Gastroesophageal sphincter (tissue), 4 donors: ENCODE measurements around the gene MYH6. TPM values are rescaled to one million over a fixed set of nuclear protein-coding genes. Genes with fewer than 3 reads are reported as not detected.
"Not testable (repeated sequence)": the region's sequence is repeated elsewhere in the genome, so short reads cannot be mapped to it uniquely, and the experiment has no call there.

Experiments
- ATAC-seq: fragments of 150-250 bp; one replicate; pipeline ENCODE4 v1.9.1; 2016; ENCODE audit warnings: mild to moderate bottlenecking, moderate library complexity
- H3K27ac ChIP-seq, 4 donors: fragments of 200-600 bp; sonication (generic) in 3 of 4; 1 replicate in 3 of 4; 2 replicates in 1 of 4; pipeline ENCODE4 v1.5.1; 2016 to 2019
- H3K27me3 ChIP-seq: fragments of 200-600 bp; sonication (generic); one replicate; pipeline ENCODE4 v1.5.1; 2019
- H3K36me3 ChIP-seq, 2 donors: fragments of 200-600 bp; sonication (generic); one replicate each; pipeline ENCODE4 v1.5.1; 2019; ENCODE audit warnings: control low read depth in 1 of 2
- H3K4me1 ChIP-seq, 3 donors: fragments of 200-600 bp; sonication (generic); 1 replicate in 2 of 3; 2 replicates in 1 of 3; pipeline ENCODE4 v1.5.1; 2016 to 2019; ENCODE audit warnings: control low read depth in 2 of 3
- H3K4me3 ChIP-seq, 2 donors: fragments of 200-600 bp; sonication (generic); one replicate each; pipeline ENCODE4 v1.5.1; 2019; ENCODE audit warnings: mild to moderate bottlenecking in 1 of 2, moderate library complexity in 1 of 2
- H3K9me3 ChIP-seq, 3 donors: fragments of 200-600 bp; sonication (generic); one replicate each; pipeline ENCODE4 v1.5.1; 2017 to 2019; ENCODE audit warnings: control low read depth in 2 of 3
- EP300 ChIP-seq: sonication (generic); formaldehyde crosslinking; IDR thresholded peaks from one replicate; pipeline ENCODE4 v1.6.1; 2017; ENCODE audit warnings: antibody characterized with exemption, mild to moderate bottlenecking
- POLR2A ChIP-seq, 2 donors: fragments of 450-650 bp; IDR thresholded peaks; one replicate each; pipeline ENCODE4 v1.6.1; 2017; ENCODE audit warnings: antibody characterized with exemption in 2 of 2, mild to moderate bottlenecking in 2 of 2, moderate library complexity in 1 of 2
- POLR2AphosphoS5 ChIP-seq: sonication (generic); formaldehyde crosslinking; IDR thresholded peaks from one replicate; pipeline ENCODE4 v1.6.1; 2017; ENCODE audit warnings: antibody characterized with exemption
- WGBS, 2 donors: methylation state at CpG; one replicate each; pipeline ENCODE4 v1.1.5; 2018; ENCODE audit warnings: low coverage in 1 of 2; 5-methylcytosine and 5-hydroxymethylcytosine counted together
- total RNA-seq, 4 donors: library from RNA; depleted of rRNA; stranded (reverse); fragments of >200 nt; gene quantifications; one replicate each; pipeline ENCODE4 v1.1.0, GENCODE V29; 2016
- TF ChIP-seq, protein P1 (sequence below), 4 experiments: fragments of 200-600 bp in 2 of 4; fragments of 450-650 bp in 2 of 4; sonication (generic) in 1 of 4; IDR thresholded peaks; one replicate each; pipeline ENCODE4 v1.5.1; 2017 to 2019; ENCODE audit warnings: antibody characterized with exemption in 4 of 4, mild to moderate bottlenecking in 2 of 4, moderate library complexity in 2 of 4

Gene MYH6
- total RNA-seq, 4 donors from 2014 or later = not detected

DNA sequence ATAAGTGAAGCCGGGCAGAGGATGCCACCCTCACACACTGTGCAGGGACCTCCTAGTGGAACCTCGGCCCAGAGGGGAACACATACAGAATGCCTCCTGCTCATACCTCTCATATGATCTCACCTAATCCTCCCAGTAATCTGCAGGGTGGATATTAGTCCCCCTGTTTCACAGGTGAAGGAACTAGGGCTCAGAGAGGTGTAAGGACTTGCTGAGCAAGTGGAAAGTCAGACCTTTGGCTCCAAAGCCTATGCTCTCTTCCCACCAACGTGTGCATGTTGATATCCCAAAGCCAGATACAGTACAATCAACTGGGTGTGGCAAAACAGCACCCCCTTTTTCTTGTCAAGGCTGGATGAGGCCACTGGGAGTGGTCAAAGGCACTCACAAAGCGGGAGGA, 4.2 kb downstream of the MYH6 start:
- TF ChIP-seq EP300 = no peak
- TF ChIP-seq POLR2AphosphoS5 = no peak
- TF ChIP-seq, protein P1, sequence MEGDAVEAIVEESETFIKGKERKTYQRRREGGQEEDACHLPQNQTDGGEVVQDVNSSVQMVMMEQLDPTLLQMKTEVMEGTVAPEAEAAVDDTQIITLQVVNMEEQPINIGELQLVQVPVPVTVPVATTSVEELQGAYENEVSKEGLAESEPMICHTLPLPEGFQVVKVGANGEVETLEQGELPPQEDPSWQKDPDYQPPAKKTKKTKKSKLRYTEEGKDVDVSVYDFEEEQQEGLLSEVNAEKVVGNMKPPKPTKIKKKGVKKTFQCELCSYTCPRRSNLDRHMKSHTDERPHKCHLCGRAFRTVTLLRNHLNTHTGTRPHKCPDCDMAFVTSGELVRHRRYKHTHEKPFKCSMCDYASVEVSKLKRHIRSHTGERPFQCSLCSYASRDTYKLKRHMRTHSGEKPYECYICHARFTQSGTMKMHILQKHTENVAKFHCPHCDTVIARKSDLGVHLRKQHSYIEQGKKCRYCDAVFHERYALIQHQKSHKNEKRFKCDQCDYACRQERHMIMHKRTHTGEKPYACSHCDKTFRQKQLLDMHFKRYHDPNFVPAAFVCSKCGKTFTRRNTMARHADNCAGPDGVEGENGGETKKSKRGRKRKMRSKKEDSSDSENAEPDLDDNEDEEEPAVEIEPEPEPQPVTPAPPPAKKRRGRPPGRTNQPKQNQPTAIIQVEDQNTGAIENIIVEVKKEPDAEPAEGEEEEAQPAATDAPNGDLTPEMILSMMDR (IDR thresholded peaks at IDR 0.05) = no peak
- TF ChIP-seq POLR2A (IDR thresholded peaks at IDR 0.05) = no peak
- H3K27ac ChIP-seq = no peak overlapping the region
- ATAC-seq = no peak
- no peak overlapping the region for H3K4me3 ChIP-seq
- no peaks in the 10 kb centered on the region for H3K36me3 ChIP-seq
- H3K4me1 ChIP-seq = no peaks in the 10 kb centered on the region
- no peaks in the 10 kb centered on the region for H3K9me3 ChIP-seq
- 40 to 75% methylated on average over 1 of the region's 4 CpGs for WGBS, 2 donors
- H3K27me3 ChIP-seq = peaks cover 56% of the 10 kb centered on the region

DNA sequence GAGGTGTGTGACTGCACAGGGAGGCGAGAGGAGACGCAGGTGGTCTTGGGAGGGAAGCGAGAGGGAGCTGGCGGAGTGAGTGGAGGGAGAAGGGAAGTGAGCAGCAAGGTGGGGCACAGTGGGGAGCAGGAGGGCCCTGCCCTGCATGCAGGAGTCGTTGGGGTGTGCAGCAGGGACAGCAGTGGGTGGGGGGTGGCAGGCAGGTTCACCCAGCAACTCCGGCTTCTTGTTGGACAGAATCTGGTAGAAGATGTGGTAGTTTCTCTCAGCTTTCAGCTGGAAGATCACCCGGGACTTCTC, 5.0 kb downstream of the MYH6 start:
- Histone ChIP-seq H3K9me3 (no peaks in the 10 kb centered on the region), H3K27me3 (peaks cover 53% of the 10 kb centered on the region), H3K4me3 (no peak overlapping the region), H3K4me1 (no peaks in the 10 kb centered on the region), H3K27ac (no peak overlapping the region), H3K36me3 (no peaks in the 10 kb centered on the region)
- 47 to 58% methylated on average over 6 to 7 of the region's 7 CpGs for WGBS, 2 donors
- no peak for ATAC-seq
- TF ChIP-seq POLR2AphosphoS5 (no peak), EP300 (no peak), POLR2A (IDR thresholded peaks at IDR 0.05) (no peak)
- TF ChIP-seq, protein P1 (IDR thresholded peaks at IDR 0.05) = no peak

DNA sequence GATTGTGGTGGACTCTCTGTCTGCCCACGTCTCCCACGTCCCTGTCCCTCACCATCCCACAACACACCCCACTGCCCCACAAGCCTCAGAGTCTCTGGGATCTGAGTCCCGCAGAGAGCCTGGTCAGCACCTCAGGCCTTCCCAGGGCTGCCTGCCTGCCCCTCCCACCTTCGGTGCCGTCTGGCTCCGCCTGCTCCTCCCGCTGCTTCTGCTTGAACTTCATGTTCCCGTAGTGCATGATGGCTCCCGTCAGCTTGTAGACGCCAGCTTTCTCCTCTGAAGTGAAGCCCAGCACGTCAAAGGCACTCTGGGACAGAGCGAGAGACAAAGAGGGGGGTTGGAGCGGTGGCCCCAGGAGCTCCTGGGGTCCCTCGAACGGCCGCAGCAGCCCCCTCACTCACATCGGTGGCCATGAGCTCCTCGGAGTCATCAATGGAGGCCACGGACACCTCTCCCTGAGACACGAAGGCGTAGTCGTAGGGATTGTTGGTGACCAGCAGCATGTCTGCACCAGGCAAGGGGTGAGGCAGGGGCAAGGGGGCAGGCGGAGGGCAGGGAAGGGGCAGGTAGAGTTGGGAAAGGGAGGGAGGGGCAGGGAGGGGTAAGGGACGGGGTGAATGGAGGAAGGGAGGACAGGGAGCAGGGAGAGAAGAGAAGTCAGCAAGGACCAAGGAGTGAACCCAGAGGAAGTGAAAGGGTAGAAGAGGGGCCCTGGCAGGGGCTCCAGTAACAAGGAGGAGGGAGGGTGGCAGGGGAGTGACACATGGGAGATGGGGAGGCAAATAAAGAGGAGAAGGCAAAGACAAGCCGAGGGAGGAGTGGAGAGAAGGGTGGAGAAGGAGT, 5.6 kb downstream of the MYH6 start:
- Histone ChIP-seq H3K27me3 (peaks cover 52% of the 10 kb centered on the region), H3K27ac (no peak overlapping the region), H3K9me3 (no peaks in the 10 kb centered on the region), H3K36me3 (no peaks in the 10 kb centered on the region), H3K4me3 (no peak overlapping the region), H3K4me1 (no peaks in the 10 kb centered on the region)
- no peak for ATAC-seq
- TF ChIP-seq POLR2A (IDR thresholded peaks at IDR 0.05) (no peak), POLR2AphosphoS5 (no peak), EP300 (no peak)
- TF ChIP-seq, protein P1 (IDR thresholded peaks at IDR 0.05) = no peak
- 45 to 51% methylated on average over 2 to 9 of the region's 25 CpGs for whole genome bisulfite sequencing, 2 donors

DNA sequence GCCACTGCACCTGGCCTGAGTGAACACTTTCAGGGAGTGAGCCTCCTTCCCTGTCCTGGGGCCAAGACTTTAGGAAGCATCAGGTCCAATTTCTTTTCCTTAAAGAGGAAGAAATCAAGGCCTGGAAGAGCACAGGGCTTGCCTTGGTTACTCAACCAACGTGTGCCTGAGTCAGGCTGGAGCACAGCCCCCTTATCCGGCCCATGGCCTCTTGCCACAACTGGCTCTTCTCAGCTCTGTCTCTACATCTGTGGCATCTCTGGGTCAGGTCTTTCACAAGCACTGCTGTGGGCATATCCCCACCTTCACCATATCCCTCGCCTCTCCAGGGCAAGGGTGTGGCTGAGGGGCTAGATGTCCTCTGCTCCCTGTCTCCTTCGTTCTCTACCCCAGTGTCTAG, 6.8 kb downstream of the MYH6 start:
- Histone ChIP-seq H3K36me3 (no peaks in the 10 kb centered on the region), H3K4me1 (no peaks in the 10 kb centered on the region), H3K9me3 (no peaks in the 10 kb centered on the region), H3K4me3 (no peak overlapping the region), H3K27ac (no peak overlapping the region), H3K27me3 (peaks cover 41% of the 10 kb centered on the region)
- TF ChIP-seq POLR2AphosphoS5 = no peak
- TF ChIP-seq POLR2A (IDR thresholded peaks at IDR 0.05) = no peak
- no peak for TF ChIP-seq EP300
- TF ChIP-seq, protein P1 (IDR thresholded peaks at IDR 0.05) = no peak
- 88% methylated on average over 2 of the region's 4 CpGs; no CpG with 5 or more reads in 1 of the 2 donors for WGBS, 2 donors
- ATAC-seq = no peak

DNA sequence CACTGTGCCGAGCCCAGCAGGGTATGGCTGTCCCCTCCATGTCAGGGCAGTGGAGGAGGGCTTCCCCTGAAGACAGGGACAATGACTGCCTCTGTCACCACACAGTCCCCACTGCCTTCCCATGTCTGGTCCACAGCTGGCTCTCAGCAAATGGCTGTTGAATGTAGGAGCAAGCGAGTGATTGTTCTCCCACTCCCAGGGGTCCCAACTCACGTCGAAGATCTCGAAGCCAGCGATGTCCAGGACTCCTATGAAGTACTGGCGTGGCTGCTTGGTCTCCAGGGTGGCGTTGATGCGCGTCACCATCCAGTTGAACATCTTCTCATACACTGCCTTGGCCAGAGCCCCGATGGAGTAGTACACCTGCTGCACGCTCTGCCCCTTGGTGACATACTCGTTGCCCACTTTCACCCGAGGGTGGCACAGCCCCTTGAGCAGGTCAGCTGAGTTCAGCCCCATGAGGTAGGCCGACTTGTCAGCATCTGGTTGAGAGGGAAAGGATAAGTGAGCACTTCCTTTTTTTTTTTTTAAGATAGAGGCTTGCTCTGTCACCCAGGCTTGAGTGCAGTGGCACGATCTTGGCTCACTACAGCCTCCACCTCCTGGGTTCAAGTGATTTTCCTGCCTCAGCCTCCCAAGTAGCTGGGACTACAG, 7.5 kb downstream of the MYH6 start:
- not testable (repeated sequence) for H3K27ac ChIP-seq, H3K4me1 ChIP-seq, H3K9me3 ChIP-seq, H3K4me3 ChIP-seq, ATAC-seq, H3K36me3 ChIP-seq
- peaks cover 34% of the 10 kb centered on the region for H3K27me3 ChIP-seq
- WGBS, 2 donors = 79 to 92% methylated on average over 3 to 11 of the region's 16 CpGs
